Fibroblast of lung (primary cell): ENCODE measurements around the gene TM9SF1. TPM values are rescaled to one million over a fixed set of nuclear protein-coding genes. Genes with fewer than 3 reads are reported as not detected.
A peak's percentile ranks its signal among the peaks of the same experiment; 100 is the strongest.

Experiments used
- DNase-seq, 2 donors: peaks; one replicate each; pipeline versions ENCODE4 v3.0.0 to v3.0.0-alpha.2; 2010; ENCODE audit warnings: low read depth in 2 of 2
- H2AFZ ChIP-seq: 2 replicates; pipeline ENCODE4 v1.5.1; 2012; ENCODE audit warnings: low read length, control low read depth, inconsistent platforms
- H3K27ac ChIP-seq: 2 replicates; pipeline ENCODE4 v1.5.1; 2011; ENCODE audit warnings: low read length, control low read depth; ENCODE audit not compliant: insufficient read depth
- H3K27me3 ChIP-seq: 2 replicates; pipeline ENCODE4 v1.5.1; 2011; ENCODE audit warnings: mild to moderate bottlenecking, low read length; ENCODE audit not compliant: control insufficient read depth, insufficient read depth
- H3K36me3 ChIP-seq: 2 replicates; pipeline ENCODE4 v1.5.1; 2011; ENCODE audit warnings: low read length; ENCODE audit not compliant: control insufficient read depth, insufficient read depth
- H3K4me1 ChIP-seq: 2 replicates; pipeline ENCODE4 v1.5.1; 2011; ENCODE audit warnings: low read length; ENCODE audit not compliant: control insufficient read depth, insufficient read depth; ENCODE audit errors: extremely low read depth
- H3K4me2 ChIP-seq: 2 replicates; pipeline ENCODE4 v1.5.1; 2011; ENCODE audit warnings: low read length, control low read depth; ENCODE audit not compliant: insufficient read depth; ENCODE audit errors: extremely low read depth
- H3K4me3 ChIP-seq, 4 experiments: fragments of 200-600 bp in 1 of 4; sonication (generic) in 1 of 4; replicated peaks in 1 of 4; 2 replicates each; pipeline ENCODE4 v1.5.1; 2011 to 2016; ENCODE audit warnings: low read length in 4 of 4, low read depth in 3 of 4, mild to moderate bottlenecking in 3 of 4, control low read depth in 2 of 4, inconsistent platforms in 1 of 4, mixed read lengths in 1 of 4; ENCODE audit not compliant: insufficient read depth in 1 of 4; ENCODE audit errors: control extremely low read depth in 1 of 4
- H3K79me2 ChIP-seq: 2 replicates; pipeline ENCODE4 v1.5.1; 2012; ENCODE audit warnings: mild to moderate bottlenecking, low read length, inconsistent platforms; ENCODE audit not compliant: control insufficient read depth, insufficient read depth
- H3K9ac ChIP-seq: 2 replicates; pipeline ENCODE4 v1.5.1; 2011; ENCODE audit warnings: mild to moderate bottlenecking, low read length, control low read depth; ENCODE audit not compliant: insufficient read depth
- H3K9me3 ChIP-seq: 2 replicates; pipeline ENCODE4 v1.5.1; 2012; ENCODE audit warnings: low read depth, low read length; ENCODE audit not compliant: control insufficient read depth, insufficient read depth
- H4K20me1 ChIP-seq: 2 replicates; pipeline ENCODE4 v1.5.1; 2011; ENCODE audit warnings: low read length; ENCODE audit not compliant: control insufficient read depth, insufficient read depth; ENCODE audit errors: extremely low read depth
- CTCF ChIP-seq, 2 donors: IDR thresholded peaks in 1 of 2; conservative IDR thresholded peaks in 1 of 2; 1 replicate in 1 of 2; 2 replicates in 1 of 2; pipeline ENCODE4 v1.5.1; 2011 to 2012; ENCODE audit warnings: low read length in 2 of 2, control low read depth in 1 of 2, inconsistent platforms in 1 of 2, low read depth in 1 of 2, mild to moderate bottlenecking in 1 of 2
- EZH2 ChIP-seq: IDR thresholded peaks from 2 replicates; pipeline ENCODE4 v1.5.1; 2012; ENCODE audit warnings: low read length, control low read depth, mild to moderate bottlenecking; ENCODE audit errors: missing control alignments
- polyA plus RNA-seq, 2 donors: library from polyadenylated mRNA; depleted of rRNA in 1 of 2; stranded (reverse) in 1 of 2; unstranded in 1 of 2; fragments of >200 nt; gene quantifications; 2 replicates each; pipeline ENCODE4 v1.2.1, GENCODE V29; 2011 to 2012; ENCODE audit warnings: missing spikeins in 1 of 2
- total RNA-seq: library from RNA; depleted of rRNA; stranded (reverse); fragments of >200 nt; gene quantifications from 2 replicates; pipeline ENCODE4 v1.2.1, GENCODE V29; 2014

Gene TM9SF1
- total and polyA plus RNA-seq, 2 donors (not counting 1 experiment from before 2014, with no cell fraction given) = 61.6 to 65.1 TPM

DNA sequence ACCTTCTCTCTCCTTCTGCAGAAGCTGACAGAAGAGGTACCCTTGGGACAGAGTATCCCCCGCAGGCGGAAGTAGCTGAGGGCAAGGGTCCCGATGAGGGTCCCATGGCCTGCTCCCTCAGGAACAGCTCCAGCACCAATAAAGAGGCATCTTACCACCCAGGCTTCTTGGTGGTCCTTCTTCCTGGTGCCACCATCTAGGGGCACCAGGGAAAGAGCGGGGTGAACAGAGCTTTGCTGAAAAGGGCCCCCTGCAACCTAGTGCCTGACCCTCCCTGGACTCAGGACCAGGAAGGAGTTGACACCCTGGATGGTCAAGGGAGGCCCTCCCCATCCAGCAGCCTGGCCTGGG lies 34.8 kb downstream of the TM9SF1 start:
- no peaks in the 10 kb centered on the region for H3K27me3 ChIP-seq
- peaks cover 40% of the 10 kb centered on the region for H3K36me3 ChIP-seq
- no peak overlapping the region for H3K4me3 ChIP-seq
- H3K4me1 ChIP-seq = peaks cover 10% of the 10 kb centered on the region
- no peak overlapping the region for H3K9ac ChIP-seq
- no peak for DNase-seq
- peak overlapping the region; percentile 91 for H3K27ac ChIP-seq
- peaks cover 19% of the 10 kb centered on the region for H3K79me2 ChIP-seq
- no peaks in the 10 kb centered on the region for H4K20me1 ChIP-seq
- no peaks in the 10 kb centered on the region for H3K9me3 ChIP-seq
- no peak for TF ChIP-seq CTCF (conservative IDR thresholded peaks at IDR 0.05 in 1 of 2, IDR thresholded peaks at IDR 0.05 in 1 of 2; ENCODE audit: low read depth in 1 of 2, low read length in 2 of 2)
- TF ChIP-seq EZH2 = no peak
- no peak overlapping the region for H2AFZ ChIP-seq
- no peak overlapping the region for H3K4me2 ChIP-seq

DNA sequence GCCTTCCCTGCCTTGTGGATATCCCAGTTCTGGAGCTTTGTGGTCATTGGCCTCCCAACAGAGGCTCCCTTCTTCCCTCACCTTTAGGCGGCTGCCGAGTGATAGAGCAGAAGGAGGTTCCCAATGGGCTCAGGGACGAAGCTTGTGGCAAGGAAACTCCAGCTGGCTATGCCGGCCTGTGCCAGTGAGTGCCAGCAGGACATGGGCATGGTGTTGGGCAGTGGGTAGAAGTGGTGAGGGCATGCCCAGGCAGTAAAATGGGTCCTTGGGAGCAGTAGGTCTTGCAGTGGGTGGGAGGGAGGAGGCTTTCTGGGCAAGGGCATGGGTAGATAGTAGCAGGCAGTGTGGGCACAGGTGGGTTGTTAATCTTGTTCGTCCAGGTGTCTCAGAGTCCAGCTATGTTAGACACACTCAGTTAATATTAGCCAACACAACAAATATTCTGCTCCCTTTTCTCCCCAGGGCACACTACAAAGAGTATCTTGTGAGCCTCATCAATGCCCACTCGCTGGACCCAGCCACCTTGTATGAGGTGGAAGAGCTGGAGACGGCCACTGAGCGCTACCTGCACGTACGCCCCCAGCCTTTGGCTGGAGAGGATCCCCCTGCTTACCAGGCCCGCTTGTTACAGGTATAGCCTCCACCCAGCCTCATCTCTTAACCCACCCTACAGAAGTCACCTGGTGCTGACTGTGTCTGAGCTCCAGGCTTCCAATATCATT lies 35.3 kb downstream of the TM9SF1 start:
- no peaks in the 10 kb centered on the region for H3K9me3 ChIP-seq
- no peak overlapping the region for H3K4me3 ChIP-seq
- TF ChIP-seq CTCF (conservative IDR thresholded peaks at IDR 0.05 in 1 of 2, IDR thresholded peaks at IDR 0.05 in 1 of 2; ENCODE audit: low read depth in 1 of 2, low read length in 2 of 2) = no peak
- TF ChIP-seq EZH2 = no peak
- H3K27me3 ChIP-seq = no peaks in the 10 kb centered on the region
- peaks cover 19% of the 10 kb centered on the region for H3K79me2 ChIP-seq
- H3K4me1 ChIP-seq = peaks cover 10% of the 10 kb centered on the region
- no peak overlapping the region for H3K9ac ChIP-seq
- H2AFZ ChIP-seq = no peak overlapping the region
- H3K27ac ChIP-seq = no peak overlapping the region
- peaks cover 36% of the 10 kb centered on the region for H3K36me3 ChIP-seq
- no peak overlapping the region for H3K4me2 ChIP-seq
- H4K20me1 ChIP-seq = no peaks in the 10 kb centered on the region
- DNase-seq = no peak

DNA sequence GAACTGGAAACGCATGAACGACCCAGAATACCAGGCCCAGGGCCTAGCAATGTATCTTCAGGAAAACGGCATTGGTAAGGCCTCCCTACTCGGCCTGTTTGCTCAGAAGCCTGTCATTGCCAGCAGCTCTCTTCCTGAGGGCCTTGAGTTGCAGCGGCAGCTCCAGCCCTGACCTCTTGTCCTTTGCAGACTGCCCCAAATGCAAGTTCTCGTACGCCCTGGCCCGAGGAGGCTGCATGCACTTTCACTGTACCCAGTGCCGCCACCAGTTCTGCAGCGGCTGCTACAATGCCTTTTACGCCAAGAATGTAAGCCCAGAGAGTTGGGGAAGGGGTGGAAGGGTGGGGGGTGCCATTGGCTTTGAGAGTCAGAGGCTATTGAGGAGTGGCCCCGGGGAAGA lies 37.9 kb downstream of the TM9SF1 start:
- Histone ChIP-seq H3K79me2 (peaks cover 12% of the 10 kb centered on the region), H3K36me3 (peaks cover 19% of the 10 kb centered on the region), H3K9ac (no peak overlapping the region), H2AFZ (no peak overlapping the region), H4K20me1 (no peaks in the 10 kb centered on the region), H3K4me2 (no peak overlapping the region), H3K27ac (no peak overlapping the region), H3K4me1 (peaks cover 9% of the 10 kb centered on the region), H3K9me3 (no peaks in the 10 kb centered on the region), H3K27me3 (no peaks in the 10 kb centered on the region), H3K4me3 (no peak overlapping the region)
- no peak for DNase-seq
- TF ChIP-seq EZH2 (no peak), CTCF (conservative IDR thresholded peaks at IDR 0.05 in 1 of 2, IDR thresholded peaks at IDR 0.05 in 1 of 2; ENCODE audit: low read depth in 1 of 2, low read length in 2 of 2) (no peak)
